CD4-positive, alpha-beta T cell treated with Interleukin-21 for 1 hour (primary cell): ENCODE results near the gene GUCY1B1.

Experiments used
- DNase-seq: peaks from one replicate; pipeline ENCODE4 v3.0.0-alpha.2; 2020

Gene GUCY1B1

GRCh38 chr4:155758481-155759371 is at the start of gene GUCY1B1:
Gene GUCY1B1, plus strand, starts transcription at chr4:155759021. Its CDS starts 120 bp downstream, at chr4:155759141.
- DNase-seq: peak; percentile 72

GRCh38 chr4:155709918-155710317 is 48.9 kb upstream of the GUCY1B1 start:
- no peak for DNase-seq

DNA sequence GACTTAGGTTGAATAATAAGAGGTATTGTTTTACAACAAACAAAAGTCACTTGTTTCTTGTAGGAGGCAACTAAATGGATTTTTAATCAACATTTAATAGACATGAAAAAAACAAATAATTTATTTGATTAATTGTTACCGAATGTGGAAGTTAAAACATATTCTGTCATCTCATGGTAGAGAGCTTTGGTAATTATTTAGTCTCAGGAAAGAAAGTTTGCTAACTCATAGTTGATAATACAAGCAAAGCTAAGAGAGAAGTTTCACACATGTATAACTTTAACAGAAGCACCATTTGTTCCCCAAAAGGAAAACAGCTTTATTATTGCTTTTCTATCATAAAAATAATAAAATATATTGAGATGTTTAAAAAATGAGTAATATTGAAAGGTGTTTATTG is 47.3 kb upstream of the GUCY1B1 start:
- DNase-seq: no peak

DNA sequence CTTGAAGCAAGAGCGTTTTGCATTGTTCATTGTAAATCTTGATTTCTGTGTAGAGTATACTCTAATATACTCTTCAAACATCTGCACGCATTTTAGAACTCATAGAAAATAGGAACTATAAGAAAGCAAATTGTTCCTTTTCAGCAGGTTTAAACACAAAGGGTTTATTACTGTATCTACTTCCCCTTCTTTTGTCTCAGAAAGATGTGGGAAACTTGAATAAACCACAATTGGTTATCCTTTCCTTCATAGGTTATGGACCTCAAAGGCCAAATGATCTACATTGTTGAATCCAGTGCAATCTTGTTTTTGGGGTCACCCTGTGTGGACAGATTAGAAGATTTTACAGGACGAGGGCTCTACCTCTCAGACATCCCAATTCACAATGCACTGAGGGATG is 46.0 kb upstream of the GUCY1B1 start:
- DNase-seq: no peak

- no peak for DNase-seq
These were observed 44.9 kb upstream of the GUCY1B1 start for GRCh38 chr4:155713911-155714310.

- DNase-seq: no peak
These were observed 36.5 kb upstream of the GUCY1B1 start for GRCh38 chr4:155722336-155722735.

DNA sequence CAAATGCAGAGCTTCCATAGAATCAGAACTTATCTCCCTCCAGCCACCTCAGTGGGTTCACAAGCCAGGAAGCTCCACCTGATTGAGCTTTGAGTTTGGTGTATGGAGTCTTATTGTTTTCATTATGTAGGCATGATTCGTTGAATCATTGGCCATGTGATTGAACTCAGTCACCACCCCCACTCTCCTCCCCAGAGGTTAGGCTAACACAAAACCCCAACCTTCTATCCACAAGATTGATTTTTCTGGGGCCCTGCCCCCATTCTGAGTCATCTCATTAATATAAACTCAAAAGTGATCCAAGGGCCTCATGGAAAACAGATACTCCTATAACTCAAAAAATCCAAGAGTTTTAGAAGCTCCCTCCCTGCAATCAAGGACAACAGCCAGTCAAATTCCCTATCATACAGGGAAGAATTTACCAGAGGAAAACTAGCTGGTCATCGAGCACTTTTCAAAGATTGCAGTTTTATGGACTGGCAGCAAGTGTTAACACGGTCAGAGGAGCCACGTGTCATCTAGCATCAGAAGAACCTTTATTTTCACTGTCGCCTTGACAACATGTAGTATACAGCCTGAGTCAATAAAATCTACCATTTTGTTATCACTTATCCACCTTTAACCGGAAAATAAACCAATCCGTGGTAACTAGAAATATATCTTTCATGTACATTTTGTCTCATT is 35.9 kb upstream of the GUCY1B1 start:
- no peak for DNase-seq

DNA sequence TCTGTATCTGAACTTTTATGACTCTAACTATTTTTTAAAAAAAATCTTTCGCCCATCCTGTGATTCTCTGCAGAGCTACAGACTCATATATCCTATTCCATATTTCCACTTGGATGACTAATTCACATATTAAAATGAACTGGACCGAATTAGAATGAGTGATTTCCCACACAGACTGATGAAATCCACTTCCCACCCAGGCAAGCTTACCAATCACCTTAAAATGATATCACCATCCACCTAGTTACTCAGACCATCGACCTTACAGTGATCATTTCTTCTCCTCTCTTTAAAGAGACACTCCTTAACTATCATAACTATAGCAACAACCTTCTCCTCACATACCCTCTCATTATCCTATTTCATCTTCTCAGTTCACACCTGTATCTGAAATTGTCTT is 34.1 kb upstream of the GUCY1B1 start:
- no peak for DNase-seq

DNA sequence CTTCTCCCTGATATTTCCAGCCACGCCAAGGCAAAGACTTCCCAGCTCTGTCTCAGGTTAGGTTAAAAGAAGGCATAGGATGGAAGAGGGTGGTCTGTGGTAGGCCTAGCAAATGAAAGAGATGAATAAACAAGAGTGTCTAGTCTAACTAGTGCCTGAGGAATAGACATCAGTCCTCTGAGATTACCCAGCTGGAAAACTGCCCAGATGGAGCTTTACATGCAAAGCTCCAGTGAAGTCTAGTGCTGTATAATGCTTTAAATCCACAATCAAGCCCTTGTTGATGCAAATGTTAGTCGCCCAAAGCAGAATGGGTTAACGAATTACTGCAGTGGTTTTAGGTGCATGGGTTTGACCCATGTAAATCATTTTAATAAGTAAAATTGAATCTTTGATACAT is 24.8 kb upstream of the GUCY1B1 start:
- DNase-seq: no peak

- DNase-seq: no peak
These were observed 23.9 kb upstream of the GUCY1B1 start for GRCh38 chr4:155734951-155735350.

DNA sequence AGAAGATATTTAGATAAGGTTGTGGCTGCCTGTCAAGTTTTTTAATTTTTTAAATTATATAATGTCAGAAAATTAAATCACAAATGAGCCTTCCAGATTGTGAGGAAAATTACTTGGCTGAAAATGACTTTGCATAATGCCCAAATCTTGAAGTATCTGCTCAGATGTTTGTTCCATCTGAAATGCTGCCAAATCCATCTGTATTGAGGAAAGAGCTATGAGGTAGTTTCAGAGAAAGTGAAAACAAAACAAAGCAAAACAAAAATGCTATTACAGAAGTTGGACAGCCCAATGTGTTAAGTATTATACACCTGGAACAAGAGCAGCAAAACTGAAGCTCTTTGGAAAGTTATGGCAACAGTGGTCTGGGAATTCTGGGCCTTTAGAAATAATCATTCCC is 23.3 kb upstream of the GUCY1B1 start:
- DNase-seq: no peak

DNA sequence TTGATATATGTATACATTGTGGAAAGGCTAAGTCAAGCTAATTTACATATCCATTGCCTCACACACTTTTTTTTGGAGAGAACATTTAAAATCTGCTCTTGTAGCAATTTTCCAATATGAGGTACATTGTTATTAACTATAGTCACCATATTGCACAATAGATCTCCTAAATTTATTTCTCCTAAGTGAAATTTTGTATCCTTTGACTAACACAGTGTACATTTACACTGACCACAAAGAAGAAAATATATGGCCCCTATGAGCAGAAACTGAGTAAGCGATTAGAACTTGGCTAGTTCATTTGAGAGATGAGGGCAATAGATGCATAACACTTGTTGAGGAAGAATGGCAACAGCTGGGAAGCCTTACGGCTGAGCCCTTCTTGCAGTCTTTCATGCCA is 20.3 kb upstream of the GUCY1B1 start:
- DNase-seq: no peak

DNA sequence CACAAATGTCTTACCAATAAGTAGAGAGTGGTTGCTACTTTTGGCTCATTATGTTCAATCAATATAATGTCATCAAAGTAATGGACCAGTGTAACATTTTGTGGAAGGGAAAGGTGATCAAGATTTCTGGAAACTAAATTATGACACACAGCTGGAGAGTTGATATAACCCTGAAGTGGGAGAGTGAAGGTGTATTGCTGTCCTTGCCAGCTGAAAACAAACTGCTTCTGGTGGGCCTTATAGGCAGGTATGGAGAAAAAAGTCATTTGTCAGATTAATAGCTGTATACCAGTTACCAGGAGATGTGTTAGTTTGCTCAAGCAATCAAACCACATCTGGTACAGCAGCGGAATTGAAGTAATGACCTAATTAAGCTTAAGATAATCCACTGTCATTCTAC is 17.3 kb upstream of the GUCY1B1 start:
- no peak for DNase-seq

DNA sequence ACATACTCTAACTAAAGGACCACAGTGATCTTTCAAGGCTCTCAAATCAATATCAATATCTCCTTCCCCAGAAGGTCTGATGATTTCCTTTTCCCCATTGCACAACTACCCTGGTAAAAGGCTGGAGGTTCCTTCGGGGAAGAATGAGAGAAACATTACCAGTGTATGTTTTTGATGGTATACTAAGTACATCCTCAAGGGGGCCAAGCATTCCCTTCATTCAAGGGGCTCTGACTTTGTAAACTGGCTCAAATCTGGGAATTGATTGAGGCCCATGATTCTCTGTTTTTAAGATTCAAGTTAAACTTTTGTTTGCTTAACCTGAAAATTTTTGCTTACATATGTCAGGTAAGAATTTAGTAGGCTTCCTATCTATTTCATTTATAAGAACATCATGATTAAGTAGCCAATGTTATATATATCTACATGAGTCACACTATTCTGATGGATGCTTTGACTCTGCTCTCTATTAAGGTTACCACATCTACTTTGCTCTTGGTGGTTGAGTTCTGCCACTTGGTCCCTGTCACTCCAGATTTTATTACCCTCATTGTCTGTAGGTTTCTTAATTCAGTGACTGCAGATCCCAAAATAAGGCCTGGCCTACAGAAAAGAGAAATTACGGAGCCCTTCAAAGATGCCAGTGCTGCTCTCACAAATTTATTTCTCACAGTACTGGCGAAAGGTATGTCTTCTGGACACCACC is 16.4 kb upstream of the GUCY1B1 start:
- DNase-seq: no peak

DNA sequence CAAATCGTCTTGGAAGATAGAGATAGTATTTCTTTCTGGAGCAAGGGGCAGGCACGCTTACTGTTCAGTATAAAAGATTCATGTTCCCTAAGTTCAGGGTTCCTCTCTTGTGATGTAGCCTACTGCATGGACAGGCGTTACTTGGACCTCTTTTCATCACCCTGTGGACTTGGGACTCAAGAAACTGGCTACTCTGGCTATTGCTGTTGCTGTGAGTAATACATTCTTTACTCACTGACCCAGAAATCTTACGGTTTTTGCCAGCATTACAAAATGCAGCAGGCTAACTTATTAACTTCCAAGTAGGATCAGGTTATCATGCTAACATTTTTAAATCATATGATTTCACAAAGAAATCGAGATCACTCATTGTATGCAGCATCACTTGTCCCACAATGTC is 12.8 kb upstream of the GUCY1B1 start:
- DNase-seq: no peak

GRCh38 chr4:155748039-155748438 is 10.8 kb upstream of the GUCY1B1 start:
- no peak for DNase-seq

DNA sequence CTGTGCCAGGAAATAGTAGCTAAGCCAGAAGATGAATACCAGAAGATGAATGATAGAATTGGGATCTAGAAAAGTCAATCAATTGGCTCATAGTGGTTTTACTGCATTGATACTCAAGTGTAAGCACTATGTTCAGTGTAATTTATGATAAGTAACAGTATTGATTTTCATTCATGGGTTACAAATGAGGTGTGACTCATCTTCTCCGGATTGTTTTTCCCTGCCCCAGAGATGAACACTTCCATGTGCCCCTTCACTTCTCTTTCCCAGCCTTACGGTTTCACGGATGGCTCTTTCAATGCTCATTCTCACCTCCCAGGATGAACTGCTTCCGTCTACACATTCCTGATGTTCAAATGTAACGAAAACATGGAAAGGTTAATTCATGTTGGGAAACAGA is 9.8 kb upstream of the GUCY1B1 start:
- DNase-seq: no peak

- DNase-seq: no peak
These were observed 7.3 kb upstream of the GUCY1B1 start for GRCh38 chr4:155751569-155751968.

GRCh38 chr4:155757745-155758265 is 1.0 kb upstream of the GUCY1B1 start:
- DNase-seq: no peak

DNA sequence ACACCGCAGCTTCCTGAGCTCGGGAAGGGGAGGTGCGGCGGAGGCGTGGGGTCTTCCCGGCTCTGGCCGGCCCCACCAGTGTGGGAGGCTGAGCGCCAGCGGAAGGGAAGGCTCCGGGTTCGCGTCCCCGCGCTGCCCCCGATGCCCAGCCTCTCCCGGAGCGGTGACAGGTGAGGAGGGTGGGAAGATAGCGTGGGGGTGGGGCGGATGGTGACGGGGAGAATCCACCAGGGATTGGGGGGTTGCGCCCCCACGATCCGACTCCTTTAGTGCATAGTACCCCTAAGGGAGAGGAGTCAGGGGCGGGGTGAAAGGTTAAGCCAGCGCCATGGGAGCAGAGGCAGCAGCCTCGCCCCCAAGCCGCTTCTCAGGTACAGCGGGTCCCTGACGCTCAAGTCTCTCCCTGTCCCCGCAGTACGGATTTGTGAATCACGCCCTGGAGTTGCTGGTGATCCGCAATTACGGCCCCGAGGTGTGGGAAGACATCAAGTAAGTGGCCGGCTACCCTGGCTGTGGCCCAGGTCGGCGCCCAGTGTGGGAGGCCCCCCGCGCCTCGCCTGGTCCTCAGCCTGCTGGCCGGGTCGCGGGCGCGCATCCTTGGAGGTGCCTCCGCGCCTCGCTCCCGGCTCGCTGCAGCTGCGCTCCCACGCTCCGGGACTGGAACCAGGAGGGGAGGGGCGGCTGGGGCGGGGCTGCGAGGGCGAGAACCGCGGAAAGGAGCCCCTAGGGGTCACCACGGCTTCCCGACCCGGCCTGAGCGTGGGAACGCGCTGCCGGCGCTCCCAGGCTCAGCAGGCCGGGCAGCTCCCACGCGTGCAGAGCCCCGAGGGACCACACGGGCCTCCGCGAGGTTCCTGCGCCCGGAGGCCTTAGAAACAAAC is 791 bp downstream of the GUCY1B1 start:
- DNase-seq: no peak

DNA sequence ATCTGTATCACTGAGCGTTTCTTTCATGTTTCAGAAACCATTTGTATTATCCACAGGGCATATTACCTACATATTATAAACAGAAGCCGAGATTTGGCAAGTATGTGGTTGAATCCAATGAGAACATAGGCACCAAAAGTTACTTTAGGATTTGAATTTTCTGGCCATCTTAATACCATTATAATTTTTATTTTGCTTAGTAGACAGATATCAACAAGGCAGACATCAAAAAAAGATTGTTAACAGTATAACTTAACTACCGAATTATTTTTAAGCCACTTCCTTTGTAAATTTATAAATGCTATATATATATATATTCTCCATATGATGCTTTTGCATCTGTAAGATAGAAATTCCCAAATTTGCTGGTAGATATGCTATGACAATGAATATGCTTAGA is 2.2 kb downstream of the GUCY1B1 start:
- DNase-seq: no peak

- DNase-seq: no peak
These were observed 3.1 kb downstream of the GUCY1B1 start for GRCh38 chr4:155761916-155762315.
